GM12878 (cell line): ENCODE measurements around the gene SLC34A1. TPM values are rescaled to one million over a fixed set of nuclear protein-coding genes. Genes with fewer than 3 reads are reported as not detected.

Experiments used
- ATF7 ChIP-seq: fragments of 450-650 bp; IDR thresholded peaks from 2 replicates; pipeline ENCODE4 v1.6.1; 2016; ENCODE audit warnings: low read depth, mild to moderate bottlenecking
- BHLHE40 ChIP-seq, 2 experiments: fragments of 450-650 bp in 1 of 2; IDR thresholded peaks; 2 replicates each; pipeline ENCODE4 v1.6.1; 2011 to 2017; ENCODE audit warnings: low read depth in 2 of 2, borderline replicate concordance in 1 of 2, improper control_type of control experiment in 1 of 2, low read length in 1 of 2, mild to moderate bottlenecking in 1 of 2
- CHD1 ChIP-seq: IDR thresholded peaks from 2 replicates; pipeline ENCODE4 v1.6.1; 2012; ENCODE audit warnings: low read depth, low read length, improper control_type of control experiment
- ESRRA ChIP-seq: IDR thresholded peaks from 2 replicates; pipeline ENCODE4 v1.6.1; 2012; ENCODE audit warnings: mild to moderate bottlenecking, low read length, improper control_type of control experiment
- HCFC1 ChIP-seq: fragments of 150-350 bp; IDR thresholded peaks from 2 replicates; pipeline ENCODE4 v1.6.1; 2014; ENCODE audit warnings: low read length
- HDGF ChIP-seq: fragments of 450-650 bp; IDR thresholded peaks from 2 replicates; pipeline ENCODE4 v1.6.1; 2016; ENCODE audit warnings: antibody characterized with exemption
- IKZF2 ChIP-seq, 2 experiments: fragments of 450-650 bp; IDR thresholded peaks; 2 replicates each; pipeline ENCODE4 v1.6.1; 2017; ENCODE audit warnings: mild to moderate bottlenecking in 2 of 2, moderate library complexity in 2 of 2
- IRF3 ChIP-seq: fragments of 450-650 bp; IDR thresholded peaks from 2 replicates; pipeline ENCODE4 v1.6.1; 2014; ENCODE audit warnings: mild to moderate bottlenecking
- IRF4 ChIP-seq: IDR thresholded peaks from 2 replicates; pipeline ENCODE4 v1.6.1; 2011; ENCODE audit warnings: low read depth, low read length
- KAT2A ChIP-seq: conservative IDR thresholded peaks from 2 replicates; pipeline ENCODE4 v1.6.1; 2011; ENCODE audit warnings: low read depth, low read length; ENCODE audit not compliant: control insufficient read depth
- MLLT1 ChIP-seq: fragments of 450-650 bp; IDR thresholded peaks from 2 replicates; pipeline ENCODE4 v1.6.1; 2016; ENCODE audit warnings: mild to moderate bottlenecking
- MYC ChIP-seq: IDR thresholded peaks from 2 replicates; pipeline ENCODE4 v1.6.1; 2011; ENCODE audit warnings: mild to moderate bottlenecking, low read length, moderate library complexity, inconsistent platforms; ENCODE audit not compliant: insufficient read depth, insufficient replicate concordance, insufficient read length, severe bottlenecking
- NR2F1 ChIP-seq: fragments of 450-650 bp; conservative IDR thresholded peaks from 2 replicates; pipeline ENCODE4 v1.6.1; 2017; ENCODE audit warnings: mild to moderate bottlenecking
- NRF1 ChIP-seq: conservative IDR thresholded peaks from 2 replicates; pipeline ENCODE4 v1.6.1; 2011; ENCODE audit warnings: mild to moderate bottlenecking, low read depth, low read length, improper control_type of control experiment
- PAX8 ChIP-seq: fragments of 450-650 bp; IDR thresholded peaks from 2 replicates; pipeline ENCODE4 v1.6.1; 2017; ENCODE audit warnings: mild to moderate bottlenecking, moderate library complexity
- POLR2AphosphoS5 ChIP-seq: IDR thresholded peaks from 2 replicates; pipeline ENCODE4 v1.6.1; 2011; ENCODE audit warnings: mild to moderate bottlenecking, low read length, inconsistent platforms
- RFX5 ChIP-seq: IDR thresholded peaks from 2 replicates; pipeline ENCODE4 v1.6.1; 2011; ENCODE audit warnings: low read depth, low read length, improper control_type of control experiment
- RUNX3 ChIP-seq: IDR thresholded peaks from 2 replicates; pipeline ENCODE4 v1.6.1; 2012; ENCODE audit warnings: low read length, inconsistent platforms
- TARDBP ChIP-seq: IDR thresholded peaks from 2 replicates; pipeline ENCODE4 v1.6.1; 2016; ENCODE audit warnings: borderline replicate concordance
- TCF12 ChIP-seq: IDR thresholded peaks from 2 replicates; pipeline ENCODE4 v1.6.1; 2011; ENCODE audit warnings: low read depth, mild to moderate bottlenecking, low read length
- TCF3 ChIP-seq: IDR thresholded peaks from 2 replicates; pipeline ENCODE4 v1.6.1; 2012; ENCODE audit warnings: low read depth, mild to moderate bottlenecking, low read length, borderline replicate concordance; ENCODE audit not compliant: insufficient read depth
- YY1 ChIP-seq: IDR thresholded peaks from 2 replicates; pipeline ENCODE4 v1.6.1; 2011; ENCODE audit warnings: low read depth, mild to moderate bottlenecking, low read length
- ZBED1 ChIP-seq: IDR thresholded peaks from 2 replicates; pipeline ENCODE4 v1.6.1; 2016; ENCODE audit warnings: borderline replicate concordance
- ZBTB33 ChIP-seq: fragments of 450-650 bp; IDR thresholded peaks from 2 replicates; pipeline ENCODE4 v1.6.1; 2017; ENCODE audit warnings: mild to moderate bottlenecking
- ZNF217 ChIP-seq: fragments of 450-650 bp; IDR thresholded peaks from 2 replicates; pipeline ENCODE4 v1.6.1; 2017; ENCODE audit warnings: antibody characterized with exemption, mild to moderate bottlenecking
- polyA plus RNA-seq, 11 experiments: library from polyadenylated mRNA; depleted of rRNA in 4 of 11; unstranded in 6 of 11; stranded (reverse) in 5 of 11; fragments of >200 nt; fragmentation: Nextera tagmentation in 4 of 11; fragmentation: Illumina TruSeq in 1 of 11; extraction: Ambion mirVana in 4 of 11; extraction: Trizol in 1 of 11; gene quantifications; 1 replicate in 1 of 11; 2 replicates in 10 of 11; pipeline versions ENCODE4 v1.2.1 to v1.2.3, GENCODE V29; 2011 to 2016; ENCODE audit warnings: inconsistent platforms in 2 of 11, missing spikeins in 2 of 11, low read depth in 1 of 11
- total RNA-seq, 4 experiments: library from RNA; depleted of rRNA in 3 of 4; stranded (reverse); fragments of >200 nt in 3 of 4; fragmentation: Illumina TruSeq in 1 of 4; extraction: Trizol in 1 of 4; gene quantifications; 2 replicates each; pipeline versions ENCODE4 v1.2.1 to v1.2.3, GENCODE V29; 2013 to 2021
- TF ChIP-seq, protein P1 (sequence below): IDR thresholded peaks from 2 replicates; pipeline ENCODE4 v1.6.1; 2012; ENCODE audit warnings: low read depth, low read length, improper control_type of control experiment

Gene SLC34A1
- total and polyA plus RNA-seq, 10 of the 15 experiments (the other 5 are each of a cell fraction or from before 2014, with no cell fraction given): 0.03 to 0.14 (median 0.09) TPM; not detected in 2

DNA sequence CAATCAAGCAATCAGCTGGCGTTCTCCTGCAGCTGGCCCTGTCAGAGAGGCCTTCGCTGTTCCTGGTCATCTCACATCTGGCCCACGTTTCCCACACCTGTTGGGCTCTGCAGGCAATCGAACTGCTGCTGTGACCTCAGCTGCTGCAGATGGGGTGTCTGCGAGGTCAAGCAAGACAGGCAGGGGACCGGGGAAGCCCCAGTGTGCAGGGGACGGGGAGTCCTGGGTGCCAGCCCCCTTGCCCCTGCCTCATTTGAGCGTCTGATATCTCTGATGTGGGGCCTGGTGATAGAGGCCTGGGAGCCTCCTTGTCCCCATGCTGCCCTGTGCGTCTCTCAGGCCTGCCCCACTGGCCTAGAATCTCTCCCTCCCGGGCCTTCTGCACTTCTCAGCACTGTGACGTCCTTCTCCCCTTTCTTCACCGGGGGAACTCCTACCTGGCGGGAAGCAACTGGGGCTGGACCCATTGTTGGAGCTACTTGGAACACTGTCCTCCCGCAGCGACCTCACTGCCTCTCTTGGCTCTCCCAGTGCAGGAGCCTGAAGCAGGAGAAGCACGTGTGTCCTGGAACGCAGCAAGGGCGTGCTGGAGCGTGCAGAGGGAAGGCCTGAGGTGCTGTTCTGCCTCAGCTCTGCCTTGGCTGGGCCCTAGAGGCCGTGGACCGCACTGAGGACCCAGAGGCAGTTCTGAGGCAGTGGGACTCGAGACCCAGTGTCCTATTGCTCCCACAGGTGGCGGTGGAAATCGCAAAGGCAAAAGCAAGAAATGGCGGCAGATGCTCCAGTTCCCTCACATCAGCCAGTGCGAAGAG lies 46.1 kb downstream of the SLC34A1 start (continued):
- no peak for TF ChIP-seq ZBED1
- peak; percentile 98 for TF ChIP-seq TCF12
- no peak for TF ChIP-seq PAX8
- no peak for TF ChIP-seq ESRRA
- TF ChIP-seq HCFC1: no peak
- peak; percentile 90 for TF ChIP-seq TCF3
- TF ChIP-seq KAT2A: no peak
- TF ChIP-seq BHLHE40 (IDR thresholded peaks at IDR 0.05; ENCODE audit: borderline replicate concordance in 1 of 2, low read depth in 2 of 2, low read length in 1 of 2): peak; percentile 32 to 62; a peak in 2 of 4 replicates
- no peak for TF ChIP-seq IRF3
- TF ChIP-seq HDGF: no peak
- TF ChIP-seq MYC: no peak
- no peak for TF ChIP-seq MLLT1
- no peak for TF ChIP-seq CHD1
- TF ChIP-seq RFX5: no peak
- TF ChIP-seq IKZF2 (IDR thresholded peaks at IDR 0.05): peak in 1 of 2 experiments; percentile 15; a peak in 1 of 4 replicates
- 0 out of 2 replicates have a peak, but pooled peaks have one; percentile 22 for TF ChIP-seq NR2F1
- no peak for TF ChIP-seq IRF4
- no peak for TF ChIP-seq ZNF217
- no peak for TF ChIP-seq RUNX3
- TF ChIP-seq NRF1: no peak
- TF ChIP-seq POLR2AphosphoS5: peak; percentile 22; the same call in 1 of the 2 replicates
- no peak for TF ChIP-seq ATF7
- TF ChIP-seq YY1: no peak
- TF ChIP-seq, protein P1, sequence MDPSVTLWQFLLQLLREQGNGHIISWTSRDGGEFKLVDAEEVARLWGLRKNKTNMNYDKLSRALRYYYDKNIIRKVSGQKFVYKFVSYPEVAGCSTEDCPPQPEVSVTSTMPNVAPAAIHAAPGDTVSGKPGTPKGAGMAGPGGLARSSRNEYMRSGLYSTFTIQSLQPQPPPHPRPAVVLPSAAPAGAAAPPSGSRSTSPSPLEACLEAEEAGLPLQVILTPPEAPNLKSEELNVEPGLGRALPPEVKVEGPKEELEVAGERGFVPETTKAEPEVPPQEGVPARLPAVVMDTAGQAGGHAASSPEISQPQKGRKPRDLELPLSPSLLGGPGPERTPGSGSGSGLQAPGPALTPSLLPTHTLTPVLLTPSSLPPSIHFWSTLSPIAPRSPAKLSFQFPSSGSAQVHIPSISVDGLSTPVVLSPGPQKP: no peak
- no peak for TF ChIP-seq TARDBP
- no peak for TF ChIP-seq ZBTB33
